Neutrophil (primary cell): ENCODE measurements around the gene ABHD2.

ENCODE experiments used
- H3K27ac ChIP-seq: fragments of 200-600 bp; sonication (generic); 2 replicates; pipeline ENCODE4 v1.5.1; 2016; ENCODE audit warnings: mild to moderate bottlenecking, moderate library complexity
- H3K27me3 ChIP-seq: fragments of 200-600 bp; sonication (generic); 2 replicates; pipeline ENCODE4 v1.6.0; 2016; ENCODE audit warnings: mild to moderate bottlenecking
- H3K36me3 ChIP-seq: fragments of 200-600 bp; sonication (generic); 2 replicates; pipeline ENCODE4 v1.5.1; 2017
- H3K4me1 ChIP-seq, 2 experiments: fragments of 200-600 bp in 1 of 2; sonication (generic) in 1 of 2; 1 replicate in 1 of 2; 2 replicates in 1 of 2; pipeline versions ENCODE4 v1.5.1 to v1.6.1; 2013 to 2016; ENCODE audit warnings: low read depth in 1 of 2, low read length in 1 of 2, mild to moderate bottlenecking in 1 of 2, moderate library complexity in 1 of 2; ENCODE audit not compliant: control insufficient read depth in 1 of 2, insufficient read depth in 1 of 2
- H3K4me3 ChIP-seq, 2 experiments: fragments of 200-600 bp in 1 of 2; sonication (generic) in 1 of 2; 1 replicate in 1 of 2; 2 replicates in 1 of 2; pipeline ENCODE4 v1.5.1; 2013 to 2016; ENCODE audit warnings: low read depth in 1 of 2, low read length in 1 of 2, mild to moderate bottlenecking in 1 of 2, moderate library complexity in 1 of 2
- H3K9me3 ChIP-seq: fragments of 200-600 bp; sonication (generic); 2 replicates; pipeline ENCODE4 v1.5.1; 2016
- TF ChIP-seq, protein P1 (sequence below): fragments of 200-600 bp; sonication (generic); IDR thresholded peaks from 2 replicates; pipeline ENCODE4 v1.5.1; 2016; ENCODE audit warnings: antibody characterized with exemption

Gene ABHD2

DNA sequence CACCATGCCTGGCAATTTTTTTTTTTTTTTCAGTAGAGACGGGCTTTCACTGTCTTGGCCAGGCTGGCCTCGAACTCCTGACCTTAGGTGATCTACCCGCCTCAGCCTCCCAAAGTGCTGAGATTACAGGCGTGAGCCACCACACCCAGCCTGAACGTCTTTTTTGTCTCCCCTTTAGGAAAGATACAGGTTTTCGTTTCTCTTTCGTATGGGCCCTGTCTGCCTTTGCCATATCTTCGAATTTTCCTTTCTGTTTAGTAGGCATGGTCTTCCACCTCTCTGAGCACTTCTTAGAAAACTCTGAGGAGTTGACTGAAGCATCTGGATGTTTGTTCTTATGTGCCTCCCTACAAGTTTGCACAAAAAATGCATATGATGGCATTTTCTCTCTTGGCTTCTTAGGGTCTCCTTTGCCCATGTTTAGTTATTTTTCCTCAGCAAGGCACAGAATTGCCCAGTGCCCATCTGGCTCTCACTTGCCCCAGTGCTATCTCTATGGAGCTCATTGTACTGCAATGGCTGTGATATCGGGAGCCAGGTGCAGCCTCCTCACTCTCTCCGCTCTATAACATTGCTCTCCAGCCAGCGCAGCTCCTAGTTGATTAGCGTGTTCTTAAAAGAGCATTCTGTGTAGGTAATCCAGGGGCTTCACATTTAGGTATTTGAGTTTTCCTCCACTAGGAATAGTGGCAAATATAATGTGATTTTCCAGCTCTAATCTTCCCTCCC, 48.0 kb downstream of the ABHD2 start:
- TF ChIP-seq, protein P1, sequence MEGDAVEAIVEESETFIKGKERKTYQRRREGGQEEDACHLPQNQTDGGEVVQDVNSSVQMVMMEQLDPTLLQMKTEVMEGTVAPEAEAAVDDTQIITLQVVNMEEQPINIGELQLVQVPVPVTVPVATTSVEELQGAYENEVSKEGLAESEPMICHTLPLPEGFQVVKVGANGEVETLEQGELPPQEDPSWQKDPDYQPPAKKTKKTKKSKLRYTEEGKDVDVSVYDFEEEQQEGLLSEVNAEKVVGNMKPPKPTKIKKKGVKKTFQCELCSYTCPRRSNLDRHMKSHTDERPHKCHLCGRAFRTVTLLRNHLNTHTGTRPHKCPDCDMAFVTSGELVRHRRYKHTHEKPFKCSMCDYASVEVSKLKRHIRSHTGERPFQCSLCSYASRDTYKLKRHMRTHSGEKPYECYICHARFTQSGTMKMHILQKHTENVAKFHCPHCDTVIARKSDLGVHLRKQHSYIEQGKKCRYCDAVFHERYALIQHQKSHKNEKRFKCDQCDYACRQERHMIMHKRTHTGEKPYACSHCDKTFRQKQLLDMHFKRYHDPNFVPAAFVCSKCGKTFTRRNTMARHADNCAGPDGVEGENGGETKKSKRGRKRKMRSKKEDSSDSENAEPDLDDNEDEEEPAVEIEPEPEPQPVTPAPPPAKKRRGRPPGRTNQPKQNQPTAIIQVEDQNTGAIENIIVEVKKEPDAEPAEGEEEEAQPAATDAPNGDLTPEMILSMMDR, result no peak
- peak overlapping the region; percentile 23 to 51 for H3K4me3 ChIP-seq
- H3K36me3 ChIP-seq, result peaks cover 11% of the 10 kb centered on the region
- H3K27ac ChIP-seq, result peak overlapping the region; percentile 96
- no peaks in the 10 kb centered on the region for H3K9me3 ChIP-seq
- no peaks in the 10 kb centered on the region for H3K27me3 ChIP-seq
- H3K4me1 ChIP-seq, result peaks cover 95 to 97% of the 10 kb centered on the region in 2 experiments

GRCh38 chr15:89136818-89137772, 48.8 kb downstream of the ABHD2 start:
- H3K4me1 ChIP-seq, result peaks cover 91 to 97% of the 10 kb centered on the region in 2 experiments

GRCh38 chr15:89137926-89138325, 49.7 kb downstream of the ABHD2 start:
- H3K27me3 ChIP-seq, result no peaks in the 10 kb centered on the region
- no peaks in the 10 kb centered on the region for H3K9me3 ChIP-seq
- peaks cover 82 to 99% of the 10 kb centered on the region in 2 experiments for H3K4me1 ChIP-seq
- H3K4me3 ChIP-seq, result no peak overlapping the region
- peak overlapping the region; percentile 96 for H3K27ac ChIP-seq
- H3K36me3 ChIP-seq, result peaks cover 11% of the 10 kb centered on the region
- TF ChIP-seq, protein P1, result no peak

More at GRCh38 chr15:89136818-89137772, 48.8 kb downstream of the ABHD2 start:
- Histone ChIP-seq H3K4me3 (peak overlapping the region in 1 of 2 experiments; percentile 51), H3K27ac (peak overlapping the region; percentile 96), H3K36me3 (peaks cover 11% of the 10 kb centered on the region), H3K9me3 (no peaks in the 10 kb centered on the region), H3K27me3 (no peaks in the 10 kb centered on the region)
- TF ChIP-seq, protein P1, result no peak

DNA sequence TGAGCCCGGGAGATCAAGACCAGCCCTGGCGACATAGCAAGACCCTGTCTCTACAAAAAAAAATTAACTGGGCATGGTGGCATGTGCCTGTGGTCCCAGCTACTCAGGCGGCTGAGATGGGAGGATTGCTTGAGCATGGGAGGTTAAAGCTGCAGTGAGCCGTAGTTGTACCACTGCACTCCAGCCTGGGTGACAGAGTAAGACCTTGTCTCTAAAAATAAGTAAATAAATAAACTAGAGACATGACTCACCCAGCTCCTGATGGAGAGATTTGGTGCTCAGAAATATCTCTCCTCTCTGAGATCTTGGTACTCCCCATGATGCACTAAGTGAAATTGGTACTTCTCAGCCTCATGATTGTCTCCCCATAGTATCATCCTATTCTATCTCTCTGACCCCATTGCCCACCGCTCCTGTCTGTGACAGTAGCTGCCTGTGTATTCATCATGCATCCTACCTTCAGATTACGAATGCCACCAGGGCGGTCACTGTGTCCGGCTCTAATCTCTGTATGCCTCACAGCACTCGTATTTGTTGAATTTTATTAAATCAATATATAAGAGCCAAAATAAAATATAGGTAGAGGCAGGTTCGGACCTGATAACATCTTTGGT, 50.9 kb downstream of the ABHD2 start:
- peak overlapping the region; percentile 96 for H3K27ac ChIP-seq
- H3K4me1 ChIP-seq, result peaks cover 81 to 100% of the 10 kb centered on the region in 2 experiments
- TF ChIP-seq, protein P1, result no peak

More for the DNA sequence above, 50.9 kb downstream of the ABHD2 start:
- Histone ChIP-seq H3K36me3 (peaks cover 11% of the 10 kb centered on the region), H3K9me3 (no peaks in the 10 kb centered on the region), H3K27me3 (no peaks in the 10 kb centered on the region), H3K4me3 (no peak overlapping the region)
